LoVo (cell line): ENCODE measurements around the gene ZNF552.
"Not testable (repeated sequence)": the region's sequence is repeated elsewhere in the genome, so short reads cannot be mapped to it uniquely, and the experiment has no call there.

Experiments used
- DNase-seq: peaks from one replicate; pipeline ENCODE4 v3.0.0-alpha.2; 2016; ENCODE audit warnings: low spot score

The ZNF552 gene

DNA sequence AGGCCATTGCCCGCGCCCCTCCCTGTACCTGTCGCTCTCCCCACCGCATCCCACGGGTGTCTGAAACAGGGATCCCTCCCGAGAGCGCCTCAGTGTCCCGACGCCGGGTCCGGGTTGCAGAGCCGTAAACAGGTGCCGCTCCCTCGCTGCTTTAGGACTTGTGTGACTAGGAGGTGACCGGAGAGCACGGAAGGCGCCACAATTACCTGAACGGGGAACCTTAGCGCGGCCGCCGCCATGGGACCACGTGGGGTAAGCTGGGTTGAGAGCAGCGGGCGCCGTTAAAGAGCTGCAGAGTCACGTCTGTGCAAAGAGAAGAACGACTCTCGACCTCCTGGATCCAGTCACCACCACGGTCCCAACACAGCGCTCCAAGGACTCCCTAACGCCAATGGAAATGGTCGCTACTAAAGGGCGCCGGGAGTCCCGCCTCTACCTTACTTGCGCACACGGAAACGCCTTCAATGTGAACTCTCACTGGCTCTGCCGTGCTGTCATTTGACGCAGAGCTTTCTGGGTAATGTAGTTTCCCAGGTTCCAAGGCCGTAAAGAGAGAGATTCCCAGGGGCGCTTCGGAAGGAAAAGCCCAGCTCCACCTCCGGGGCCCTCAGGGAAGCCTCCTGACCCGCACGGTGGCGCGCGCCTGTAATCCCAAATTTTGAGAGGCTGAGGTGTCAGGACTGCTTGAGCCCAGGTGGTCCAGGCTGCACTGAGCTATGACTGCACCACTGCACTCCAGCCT is at the start of gene ZNF552:
Gene ZNF552 (minus strand): TSS at position 409 of the 742 bp plus-strand sequence. CDS start 170 bp downstream, at position 239.
- peak; percentile 93 for DNase-seq

DNA sequence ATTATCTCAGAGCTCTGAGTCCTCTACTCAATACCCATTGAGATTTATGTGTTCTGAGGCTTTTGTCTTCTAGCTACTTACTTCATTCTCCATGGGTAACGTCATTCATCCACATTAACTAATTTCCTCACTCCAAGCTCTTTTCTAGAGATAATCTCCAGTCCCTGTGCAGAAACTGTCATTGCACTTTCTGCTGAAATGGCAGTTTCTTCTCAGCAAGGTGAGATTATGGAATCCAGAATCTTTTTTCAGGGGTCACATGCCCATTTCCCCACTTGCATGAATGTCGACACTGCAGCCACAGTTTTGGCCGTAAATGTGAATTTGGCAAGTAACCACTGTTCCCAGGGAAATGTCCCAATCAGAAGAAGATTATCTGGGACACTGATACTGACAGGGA is 47.6 kb upstream of the ZNF552 start:
- DNase-seq = not testable (repeated sequence)

DNA sequence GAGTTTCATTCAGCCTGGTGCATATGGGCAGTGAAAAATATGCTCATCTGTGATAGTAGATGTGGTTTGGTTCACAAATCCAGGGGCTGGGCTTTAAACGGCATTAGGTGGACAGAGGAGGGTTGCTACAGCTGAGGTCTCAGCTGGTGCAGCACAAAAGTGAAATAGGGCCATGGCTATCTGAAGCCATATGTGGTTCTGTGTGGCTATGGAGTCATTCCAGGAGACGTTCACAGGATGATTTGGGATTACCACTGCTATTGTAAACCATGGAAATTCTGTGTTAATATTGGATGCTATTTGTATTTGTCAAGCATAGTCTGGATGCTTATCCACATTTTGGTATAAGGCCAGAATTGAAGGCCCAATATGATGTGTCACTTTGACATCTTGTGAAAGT is 39.4 kb upstream of the ZNF552 start:
- DNase-seq = not testable (repeated sequence)

DNA sequence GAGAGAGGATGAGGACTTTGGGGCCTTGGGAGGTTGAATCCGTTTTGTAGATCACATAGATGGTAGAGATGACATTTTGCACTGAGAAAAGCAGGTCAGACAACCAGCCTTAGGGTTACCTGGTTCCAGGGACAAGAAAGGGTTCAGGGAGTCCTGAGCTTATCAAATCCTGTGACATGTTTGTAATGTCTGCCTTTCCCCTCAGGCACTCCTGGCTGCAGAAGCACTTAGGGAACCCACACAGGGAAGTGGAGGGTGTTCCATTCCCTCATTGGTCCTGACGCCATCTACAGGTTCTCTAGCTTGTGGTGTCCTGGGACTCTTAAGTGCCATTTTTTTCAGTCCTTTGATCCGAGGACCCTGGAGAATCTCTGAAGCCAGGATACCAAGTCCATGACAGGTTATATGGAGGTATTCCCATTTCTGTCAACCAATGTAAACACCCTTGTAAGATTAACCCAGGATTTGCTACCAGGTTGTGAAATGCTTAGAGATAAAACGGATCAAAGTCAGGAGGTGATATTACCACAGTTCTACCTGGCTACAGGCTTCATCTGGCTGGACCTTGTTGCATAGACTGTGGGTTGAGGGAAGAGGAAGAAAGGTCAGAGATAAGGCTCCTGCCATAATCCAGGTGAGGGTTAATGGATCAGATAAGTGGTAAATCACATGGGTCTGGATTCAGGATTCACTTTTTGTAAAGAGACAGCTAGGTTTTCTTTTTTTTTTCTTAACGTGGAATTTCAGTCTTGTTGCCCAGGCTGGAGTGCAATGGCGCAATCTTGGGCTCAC is 37.3 kb upstream of the ZNF552 start:
- not testable (repeated sequence) for DNase-seq

DNA sequence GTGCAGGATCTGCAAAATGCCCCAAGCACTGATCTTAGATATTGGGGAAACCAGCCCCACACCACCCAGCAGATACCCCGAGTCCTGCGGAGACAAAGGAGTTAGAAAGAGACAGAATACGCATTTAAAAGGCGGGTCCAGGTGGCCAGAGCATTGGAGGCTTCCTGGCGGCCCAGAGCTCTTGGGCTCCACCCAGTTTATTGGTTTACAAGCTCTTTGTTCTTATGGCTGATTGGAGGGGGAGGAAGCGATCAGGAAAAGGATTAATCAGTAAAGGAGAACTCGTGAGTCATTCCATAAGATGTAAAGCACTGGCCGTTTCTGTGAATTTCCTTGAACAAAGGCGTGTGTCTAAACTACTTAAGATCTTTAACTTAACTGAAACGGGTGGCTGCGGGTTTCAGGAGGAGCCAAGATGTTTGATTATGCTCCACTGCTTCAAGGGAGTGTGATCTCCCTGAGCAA is 35.9 kb upstream of the ZNF552 start:
- peak; percentile 78 for DNase-seq

DNA sequence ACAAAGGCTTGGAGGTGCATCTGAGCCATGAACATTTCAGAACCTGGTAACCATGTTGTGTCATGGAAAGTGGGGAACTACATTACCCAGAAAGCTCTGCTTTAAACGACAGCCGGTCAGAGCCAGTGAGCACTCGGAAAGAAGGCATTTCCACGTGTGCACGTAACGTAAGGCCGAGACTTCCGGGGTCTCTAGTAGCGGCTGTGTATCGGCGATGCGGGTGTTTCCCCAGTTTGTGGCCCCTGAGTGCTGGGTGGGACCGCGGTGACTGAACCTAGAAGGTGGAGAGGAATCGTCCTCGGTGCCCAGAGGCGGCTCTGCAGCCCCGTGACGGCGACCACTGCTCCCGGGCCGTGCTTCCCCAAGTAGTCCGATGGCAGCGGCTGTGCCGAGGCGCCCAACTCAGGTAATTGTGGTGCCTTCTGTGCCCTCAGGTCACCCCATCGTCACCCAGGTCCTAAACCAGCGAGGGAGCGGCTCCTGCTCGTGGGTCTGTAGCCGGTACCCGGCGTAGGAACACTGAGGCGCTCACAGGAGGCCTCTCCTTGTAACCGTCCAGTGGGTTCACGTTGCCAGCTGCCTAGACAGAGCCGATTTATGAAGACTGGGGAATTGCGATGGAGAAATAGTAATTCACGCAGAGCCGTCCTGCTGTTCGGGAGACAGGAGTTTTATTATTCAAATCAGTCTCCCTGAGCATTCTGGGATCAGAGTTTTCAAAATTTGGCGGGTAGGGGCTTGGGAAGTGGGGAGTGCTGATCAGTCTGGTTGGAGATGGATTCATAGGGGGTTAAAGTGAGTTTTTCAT is 35.2 kb upstream of the ZNF552 start, which contains the start of gene ZNF587:
Gene ZNF587 (plus strand): TSS at position 194 of the 808 bp plus-strand sequence. CDS start 180 bp downstream, at position 374.
- peak; percentile 81 for DNase-seq

DNA sequence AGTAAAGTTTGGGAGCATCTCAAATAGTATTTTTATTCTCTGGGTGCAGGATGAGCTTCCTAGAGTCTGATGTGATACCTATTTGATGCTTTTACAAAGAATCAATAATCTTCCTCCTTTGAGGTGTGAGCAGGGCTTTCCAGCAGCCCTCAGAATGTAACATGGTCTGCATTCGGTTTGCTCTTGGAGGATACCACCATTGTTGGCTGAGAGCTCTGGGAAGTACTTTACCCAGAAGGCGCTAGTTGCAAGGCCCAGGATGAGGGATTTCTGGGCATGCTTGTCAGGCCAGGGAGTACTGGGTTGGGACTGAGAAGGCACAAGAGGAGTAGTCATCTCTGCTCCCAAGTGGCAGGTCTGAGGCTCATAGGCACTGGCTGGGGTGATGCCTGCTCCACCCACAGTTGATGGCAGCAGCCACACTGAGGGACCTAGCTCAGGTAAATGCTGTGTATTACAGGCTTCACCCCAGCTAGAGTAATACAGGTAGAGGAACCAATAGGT is 34.5 kb upstream of the ZNF552 start:
- not testable (repeated sequence) for DNase-seq

DNA sequence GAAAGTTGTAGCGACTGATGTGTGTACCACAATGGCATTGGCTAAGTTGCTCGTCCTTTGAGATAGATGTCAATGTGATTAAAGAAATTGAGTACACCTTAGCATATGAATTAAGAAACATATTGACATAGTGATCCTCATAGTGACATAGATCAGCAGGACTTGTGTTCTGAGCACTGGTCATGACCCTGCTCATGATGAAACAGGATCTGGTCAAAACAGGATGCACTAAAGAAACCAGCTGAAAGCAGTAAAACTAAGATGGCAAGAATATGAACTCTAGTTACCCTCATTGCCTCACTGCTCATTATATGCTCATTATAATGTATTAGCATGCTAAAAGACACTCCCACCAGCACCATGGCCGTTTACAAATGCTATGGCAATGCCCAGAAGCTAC is 32.5 kb upstream of the ZNF552 start:
- not testable (repeated sequence) for DNase-seq

DNA sequence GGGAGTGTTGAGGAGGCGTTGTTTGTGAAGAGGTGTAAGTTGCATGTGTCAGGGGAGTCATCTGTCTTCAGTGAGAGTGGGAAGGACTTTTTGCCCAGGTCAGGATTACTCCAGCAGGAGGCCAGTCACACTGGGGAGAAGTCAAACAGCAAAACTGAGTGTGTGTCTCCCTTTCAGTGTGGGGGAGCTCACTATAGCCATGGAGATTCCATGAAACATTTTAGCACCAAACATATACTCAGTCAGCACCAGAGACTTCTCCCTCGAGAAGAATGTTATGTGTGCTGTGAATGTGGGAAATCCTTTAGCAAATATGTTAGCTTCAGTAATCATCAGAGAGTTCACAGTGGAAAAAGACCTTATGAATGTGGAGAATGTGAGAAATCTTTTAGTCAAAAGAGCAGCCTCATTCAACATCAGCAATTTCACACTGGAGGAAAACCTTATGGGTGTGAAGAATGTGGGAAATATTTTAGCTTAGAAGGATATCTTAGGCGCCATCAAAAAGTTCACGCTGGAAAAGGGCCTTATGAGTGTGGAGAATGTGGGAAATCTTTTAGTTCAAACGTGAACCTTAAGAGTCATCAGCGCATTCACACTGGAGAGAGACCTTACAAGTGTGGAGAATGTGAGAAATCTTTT is 26.5 kb upstream of the ZNF552 start:
- DNase-seq = no peak

DNA sequence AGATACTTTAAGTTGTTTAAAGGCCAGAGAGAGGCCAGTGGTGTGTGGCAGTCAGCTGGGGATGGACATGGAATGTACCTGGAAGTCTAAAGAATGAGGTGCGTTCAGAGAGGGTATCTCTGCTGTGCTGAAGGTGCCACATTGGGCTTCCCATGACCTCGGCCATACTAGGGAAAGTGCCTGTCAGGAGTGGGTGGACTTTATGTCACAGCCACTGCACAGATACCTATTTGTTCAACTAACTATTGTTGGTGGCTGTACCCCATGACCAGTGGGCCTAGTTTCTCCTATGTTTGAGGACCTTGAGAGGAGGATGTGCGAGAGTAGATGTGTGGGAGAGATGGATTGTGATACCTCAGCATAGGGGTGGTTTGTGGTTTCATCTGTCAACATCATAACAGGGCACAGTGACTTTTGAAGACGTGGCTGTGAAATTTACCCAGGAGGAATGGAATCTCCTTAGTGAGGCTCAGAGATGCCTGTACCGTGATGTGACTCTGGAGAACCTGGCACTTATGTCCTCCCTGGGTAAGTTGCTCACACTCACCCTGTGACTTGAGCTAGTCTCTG is 24.0 kb upstream of the ZNF552 start:
- DNase-seq = not testable (repeated sequence)

DNA sequence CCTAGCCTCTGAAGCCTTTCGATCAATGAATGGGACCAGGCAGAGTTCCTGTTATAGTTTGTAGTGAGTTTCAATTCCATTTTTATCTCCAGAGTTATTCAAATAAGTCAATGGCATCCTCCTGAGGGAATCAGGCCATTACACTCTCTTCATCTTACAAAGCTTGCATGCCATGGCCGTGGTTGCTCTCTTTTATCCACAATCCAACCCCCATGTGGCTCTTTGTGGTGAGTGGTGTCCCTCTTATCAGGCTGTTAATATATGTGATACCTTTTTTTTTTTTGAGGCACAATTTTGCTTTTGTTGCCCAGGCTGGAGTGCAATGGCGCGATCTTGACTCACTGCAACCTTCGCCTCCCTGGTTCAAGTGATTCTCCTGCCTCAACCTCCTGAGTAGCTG is 22.3 kb upstream of the ZNF552 start:
- not testable (repeated sequence) for DNase-seq

DNA sequence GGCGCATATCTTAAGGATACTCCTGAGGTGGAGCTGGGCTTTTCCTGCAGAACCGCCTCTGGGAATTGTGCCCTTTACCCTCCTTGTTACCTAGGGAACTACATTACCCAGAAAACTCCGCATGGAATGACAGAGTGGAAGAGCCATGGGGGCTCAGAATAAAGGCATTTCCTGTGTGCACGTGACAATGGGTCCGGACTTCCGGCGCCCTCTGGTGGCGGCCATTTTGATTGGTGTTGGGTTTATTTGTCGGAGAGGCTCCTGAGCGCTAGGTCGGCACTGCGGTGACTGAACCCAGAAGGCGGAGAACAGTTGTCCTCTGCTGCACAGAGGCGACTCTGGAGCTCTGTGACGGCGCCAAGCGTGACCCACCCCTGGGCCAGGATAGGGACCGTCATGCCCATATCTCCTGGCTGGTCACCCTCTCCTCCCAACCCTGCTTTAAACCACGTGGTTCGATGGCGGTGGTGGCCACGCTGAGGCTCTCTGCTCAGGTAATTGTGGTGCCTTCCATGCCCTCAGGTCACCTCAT is 15.4 kb upstream of the ZNF552 start, which contains the start of gene ZNF587B:
Gene ZNF587B (plus strand): TSS at position 229 of the 532 bp plus-strand sequence. CDS start 230 bp downstream, at position 459.
- DNase-seq = no peak

DNA sequence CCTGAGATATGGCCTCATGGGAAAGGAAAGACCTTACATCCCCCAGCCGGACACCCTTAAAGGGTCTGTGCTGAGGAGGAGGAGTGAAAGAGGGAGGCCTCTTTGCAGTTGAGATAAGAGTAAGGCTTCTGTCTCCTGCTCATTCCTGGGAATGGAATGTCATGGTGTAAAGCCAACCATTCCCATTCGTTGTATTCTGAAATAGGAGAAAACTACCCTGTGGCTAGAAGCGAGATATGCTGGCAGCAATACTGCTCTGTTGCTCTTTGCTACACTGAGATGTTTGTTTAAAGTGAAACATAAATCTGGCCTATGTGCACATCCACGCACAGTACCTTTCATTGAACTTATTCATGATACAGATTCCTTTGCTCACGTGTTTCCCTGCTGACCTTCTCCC is 14.6 kb upstream of the ZNF552 start:
- DNase-seq = no peak

DNA sequence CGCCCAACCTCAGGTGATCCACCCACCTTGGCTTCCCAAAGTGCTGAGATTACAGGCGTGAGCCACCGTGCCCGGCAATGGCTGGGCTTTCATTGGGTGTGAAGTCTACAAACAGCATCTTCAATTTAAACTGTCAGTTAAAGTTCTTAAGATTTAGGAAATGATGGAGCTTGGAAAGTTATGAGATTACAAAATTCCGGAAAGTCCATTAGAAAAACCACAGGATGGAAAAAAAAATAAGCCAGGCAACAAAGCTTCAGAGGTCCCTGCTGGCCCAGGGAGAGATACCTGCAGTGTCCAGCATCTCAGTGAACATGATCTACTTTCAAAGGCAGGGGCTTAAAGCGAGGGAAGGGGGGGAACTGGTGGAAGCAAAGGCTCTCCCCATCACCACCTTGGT is 10.8 kb upstream of the ZNF552 start:
- DNase-seq = no peak

DNA sequence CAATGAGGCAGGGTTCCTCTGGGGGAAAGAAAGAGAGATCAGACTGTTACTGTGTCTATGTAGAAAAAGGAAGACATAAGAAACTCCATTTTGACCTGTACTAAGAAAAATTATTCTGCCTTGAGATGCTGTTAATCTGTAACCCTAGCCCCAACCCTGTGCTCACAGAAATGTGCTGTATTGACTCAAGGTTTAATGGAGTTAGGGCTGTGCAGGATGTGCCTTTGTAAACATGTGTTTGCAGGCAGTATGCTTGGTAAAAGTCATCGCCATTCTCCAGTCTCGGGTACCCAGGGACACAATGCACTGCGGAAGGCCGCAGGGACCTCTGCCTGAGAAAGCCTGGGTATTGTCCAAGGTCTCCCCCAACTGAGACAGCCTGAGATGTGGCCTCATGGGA is 8.9 kb upstream of the ZNF552 start:
- DNase-seq = not testable (repeated sequence)

DNA sequence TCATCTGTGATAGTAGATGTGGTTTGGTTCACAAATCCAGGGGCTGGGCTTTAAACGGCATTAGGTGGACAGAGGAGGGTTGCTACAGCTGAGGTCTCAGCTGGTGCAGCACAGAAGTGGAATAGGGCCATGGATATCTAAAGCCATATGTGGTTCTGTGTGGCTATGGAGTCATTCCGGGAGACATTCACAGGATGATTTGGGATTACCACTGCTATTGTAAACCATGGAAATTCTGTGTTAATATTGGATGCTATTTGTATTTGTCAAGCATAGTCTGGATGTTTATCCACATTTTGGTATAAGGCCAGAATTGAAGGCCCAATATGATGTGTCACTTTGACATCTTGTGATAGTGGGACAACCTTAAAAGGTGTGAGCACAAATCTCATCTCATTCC is 8.4 kb upstream of the ZNF552 start:
- DNase-seq = not testable (repeated sequence)

DNA sequence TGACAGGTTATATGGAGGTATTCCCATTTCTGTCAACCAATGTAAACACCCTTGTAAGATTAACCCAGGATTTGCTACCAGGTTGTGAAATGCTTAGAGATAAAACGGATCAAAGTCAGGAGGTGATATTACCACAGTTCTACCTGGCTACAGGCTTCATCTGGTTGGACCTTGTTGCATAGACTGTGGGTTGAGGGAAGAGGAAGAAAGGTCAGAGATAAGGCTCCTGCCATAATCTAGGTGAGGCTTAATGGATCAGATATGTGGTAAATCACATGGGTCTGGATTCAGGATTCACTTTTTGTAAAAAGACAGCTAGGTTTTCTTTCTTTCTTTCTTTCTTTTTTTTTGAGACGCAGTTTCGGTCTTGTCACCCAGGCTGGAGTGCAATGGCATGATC is 6.8 kb upstream of the ZNF552 start:
- not testable (repeated sequence) for DNase-seq

DNA sequence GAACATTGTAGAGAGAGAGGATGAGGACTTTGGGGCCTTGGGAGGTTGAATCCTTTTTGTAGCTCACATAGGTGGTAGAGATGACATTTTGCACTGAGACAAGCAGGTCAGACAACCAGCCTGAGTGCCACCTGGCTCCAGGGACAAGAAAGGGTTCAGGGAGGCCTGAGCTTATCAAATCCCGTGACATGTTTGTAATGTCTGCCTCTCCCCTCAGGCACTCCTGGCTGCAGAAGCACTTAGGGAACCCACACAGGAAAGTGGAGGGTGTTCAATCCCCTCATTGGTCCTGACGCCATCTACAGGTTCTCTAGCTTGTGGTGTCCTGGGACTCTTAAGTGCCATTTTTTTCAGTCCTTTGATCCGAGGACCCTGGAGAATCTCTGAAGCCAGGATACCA is 6.4 kb upstream of the ZNF552 start:
- not testable (repeated sequence) for DNase-seq

DNA sequence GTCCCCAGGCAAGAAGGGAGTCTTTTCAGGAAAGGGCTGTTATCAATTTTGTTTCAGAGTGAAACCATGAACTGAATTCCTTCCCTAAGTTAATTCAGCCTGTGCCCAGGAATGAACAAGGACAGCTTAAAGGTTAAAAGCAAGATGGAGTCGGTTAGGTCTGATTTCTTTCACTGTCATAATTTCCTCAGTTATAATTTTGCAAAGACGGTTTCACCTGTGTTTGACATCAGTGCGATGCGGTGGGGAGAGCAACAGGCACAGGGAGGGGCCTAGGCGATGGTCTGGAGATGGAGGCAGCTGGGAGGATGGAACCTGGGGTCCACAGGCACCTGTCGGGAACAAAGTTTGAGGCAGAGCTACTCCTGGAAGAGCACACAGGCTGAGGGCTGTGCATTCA is 5.9 kb upstream of the ZNF552 start:
- no peak for DNase-seq

DNA sequence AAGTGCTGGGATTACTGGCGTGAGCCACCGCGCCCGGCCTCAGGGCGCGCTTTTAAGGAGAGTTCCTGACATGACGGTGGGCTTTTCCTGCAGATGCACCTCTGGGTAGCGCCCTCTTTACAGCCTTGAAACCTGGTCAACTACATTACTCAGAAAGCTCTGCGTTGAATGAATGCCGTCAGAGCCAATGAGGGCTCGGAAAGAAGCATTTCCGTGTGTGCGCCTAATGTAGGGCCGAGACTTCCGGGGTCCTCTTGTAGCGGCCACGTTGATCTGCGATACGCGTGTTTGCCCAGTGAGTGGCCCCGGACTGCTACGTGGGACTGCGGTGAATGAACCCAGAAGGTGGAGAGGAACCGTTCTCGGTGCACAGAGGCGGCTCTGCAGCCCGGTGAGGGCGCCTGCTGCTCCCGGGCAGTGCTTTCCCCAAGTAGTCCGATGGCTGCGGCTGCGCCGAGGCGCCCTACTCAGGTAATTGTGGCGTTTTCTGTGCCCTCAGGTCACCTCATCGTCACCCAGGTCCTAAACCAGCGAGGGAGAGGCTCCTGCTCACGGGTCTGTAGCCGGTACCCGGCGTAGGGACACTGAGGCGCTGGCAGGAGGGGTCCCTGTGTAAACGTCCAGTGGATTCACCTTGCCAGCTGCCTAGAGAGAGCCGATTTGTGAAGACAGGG is 4.9 kb upstream of the ZNF552 start:
- peak; percentile 91 for DNase-seq
